Stimulated activated CD4-positive, alpha-beta T cell treated with anti-CD3 and anti-CD28 coated beads, TNF-alpha, amount 100 ng/mL, for 4 hours (primary cell): ENCODE data around the gene CDK17.
A peak's percentile ranks its signal among the peaks of the same experiment; 100 is the strongest.
"Not testable (repeated sequence)": the region's sequence is repeated elsewhere in the genome, so short reads cannot be mapped to it uniquely, and the experiment has no call there.

ENCODE experiments used
- DNase-seq, 3 experiments: peaks; one replicate each; pipeline ENCODE4 v3.0.0-alpha.2; 2020; ENCODE audit warnings: low read depth in 3 of 3

The CDK17 gene

DNA sequence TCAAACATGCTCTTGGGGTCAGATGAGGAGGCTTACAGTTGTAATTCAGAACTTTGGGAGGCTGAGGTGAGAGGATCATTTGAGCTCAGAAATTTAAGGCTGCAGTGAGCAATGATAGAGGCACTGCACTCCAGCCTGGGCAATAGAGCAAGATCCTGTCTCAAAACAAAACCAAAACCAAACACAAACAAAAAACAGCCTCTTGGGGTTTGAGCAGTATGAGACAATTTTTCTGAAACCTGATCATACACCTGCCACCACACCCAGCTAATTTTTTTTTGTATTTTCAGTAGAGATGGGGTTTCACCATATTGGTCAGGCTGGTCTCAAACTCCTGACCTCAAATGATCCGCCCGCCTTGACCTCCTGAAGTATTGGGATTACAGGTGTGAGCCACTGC lies 17.4 kb upstream of the CDK17 start:
- not testable (repeated sequence) for DNase-seq

DNA sequence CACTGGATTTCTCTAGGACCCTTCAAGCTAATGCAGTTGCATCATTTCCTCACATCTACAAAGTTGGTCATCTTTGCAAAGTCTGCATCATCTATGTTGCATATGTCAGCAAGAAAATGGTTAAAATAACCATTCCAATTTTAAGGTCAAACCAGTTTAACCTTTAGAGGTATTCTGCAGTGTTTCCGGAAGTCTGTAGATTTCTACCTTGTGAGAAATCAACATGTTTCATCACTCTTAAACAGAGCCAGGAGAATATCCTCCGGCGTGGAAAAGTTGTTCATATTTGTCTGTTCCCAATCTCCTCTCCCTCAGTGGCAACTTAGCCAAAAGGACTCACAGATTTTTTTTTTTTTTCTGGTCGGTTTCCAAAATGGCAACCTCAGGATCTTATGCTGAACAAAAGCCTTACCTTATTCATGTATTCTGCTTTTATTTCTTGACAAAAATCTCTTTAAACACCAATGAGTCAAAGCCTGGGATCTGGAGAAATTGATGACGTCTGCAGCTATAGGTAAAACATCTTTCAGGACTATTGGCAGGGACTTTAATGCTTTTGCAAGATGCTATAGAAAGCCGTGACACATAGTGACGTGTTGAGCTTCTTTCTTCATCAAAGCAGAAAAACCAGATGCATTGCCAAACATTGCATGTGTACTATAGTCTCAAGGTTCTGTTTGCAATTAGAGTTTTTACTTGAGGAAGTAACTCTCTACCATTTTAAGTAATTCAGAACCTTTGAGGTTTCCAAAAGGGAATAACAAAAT lies 16.0 kb upstream of the CDK17 start:
- DNase-seq, result no peak

DNA sequence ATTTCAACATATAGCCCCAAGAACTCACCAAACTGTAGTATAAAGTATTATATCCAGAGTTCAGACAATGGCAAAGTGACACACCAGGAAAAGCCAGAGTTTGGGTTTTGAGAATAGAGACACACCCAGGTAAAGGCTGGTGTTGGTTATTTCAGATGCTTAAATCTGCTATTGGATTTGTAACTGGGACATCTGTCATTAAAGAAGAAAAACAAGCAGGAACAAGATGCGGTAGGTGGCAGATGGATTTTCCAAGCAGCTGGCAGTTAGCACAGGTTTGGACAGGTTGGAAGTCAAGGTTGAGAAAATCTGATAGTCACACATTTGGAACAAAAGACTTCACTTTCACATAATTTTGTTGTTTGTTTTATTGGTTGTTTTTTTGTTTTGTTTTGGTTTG lies 14.4 kb upstream of the CDK17 start:
- DNase-seq, result no peak

DNA sequence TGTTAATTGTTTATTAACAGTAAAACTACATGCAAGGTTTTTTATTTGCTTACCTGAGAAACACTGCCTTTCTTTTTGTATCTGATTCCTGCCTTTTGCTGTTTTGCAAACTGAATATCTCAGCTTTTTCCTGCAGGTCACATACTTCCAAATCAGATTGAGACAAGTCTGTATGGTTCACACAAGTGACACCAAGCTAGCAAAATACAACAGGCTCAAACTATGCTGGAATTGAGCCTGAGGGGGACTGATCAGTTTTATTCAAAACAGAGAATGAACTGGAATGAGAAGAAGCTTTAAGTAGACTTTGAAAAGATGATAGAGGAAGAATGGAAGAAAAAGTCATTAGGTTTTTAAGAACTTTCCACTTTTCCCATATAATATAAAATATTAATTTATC lies 12.2 kb upstream of the CDK17 start:
- DNase-seq, result no peak

DNA sequence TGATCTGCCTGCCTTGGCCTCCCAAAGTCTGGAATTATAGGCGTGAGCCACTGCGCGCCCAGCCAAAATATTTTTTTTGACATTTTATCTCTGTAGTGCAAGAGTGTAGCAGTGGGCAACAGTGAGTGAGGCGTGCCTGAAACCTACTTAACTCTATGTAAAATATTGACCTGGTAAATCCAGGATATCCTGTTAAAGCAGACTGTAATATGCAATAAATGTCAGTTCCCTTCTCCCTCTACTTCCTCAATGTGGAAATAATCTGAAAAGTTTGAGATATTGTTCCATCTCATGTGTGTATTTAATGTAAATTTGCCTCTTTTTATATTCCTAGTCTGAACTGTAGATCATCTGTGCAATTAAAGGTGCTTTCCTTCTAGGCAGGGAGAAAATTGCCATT lies 9.5 kb upstream of the CDK17 start:
- DNase-seq, result no peak

DNA sequence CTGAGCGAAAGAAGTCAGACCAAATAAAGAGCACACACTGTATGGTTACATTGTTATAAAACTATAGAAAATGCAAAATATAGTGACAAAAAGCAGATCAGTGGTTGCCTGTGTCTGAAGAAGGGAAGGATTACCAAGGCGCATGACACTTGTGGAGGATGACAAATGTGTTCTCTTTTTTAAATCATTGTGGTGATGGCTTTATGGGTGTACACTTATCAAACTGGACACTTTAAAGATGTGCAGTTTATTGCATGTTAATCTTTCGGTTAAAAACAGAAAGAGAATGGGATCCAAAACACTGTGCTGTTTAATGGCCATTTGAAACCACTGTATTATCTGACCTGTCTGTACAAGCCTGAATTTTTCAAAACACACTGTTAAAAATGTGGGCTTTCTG lies 8.8 kb upstream of the CDK17 start:
- no peak for DNase-seq

DNA sequence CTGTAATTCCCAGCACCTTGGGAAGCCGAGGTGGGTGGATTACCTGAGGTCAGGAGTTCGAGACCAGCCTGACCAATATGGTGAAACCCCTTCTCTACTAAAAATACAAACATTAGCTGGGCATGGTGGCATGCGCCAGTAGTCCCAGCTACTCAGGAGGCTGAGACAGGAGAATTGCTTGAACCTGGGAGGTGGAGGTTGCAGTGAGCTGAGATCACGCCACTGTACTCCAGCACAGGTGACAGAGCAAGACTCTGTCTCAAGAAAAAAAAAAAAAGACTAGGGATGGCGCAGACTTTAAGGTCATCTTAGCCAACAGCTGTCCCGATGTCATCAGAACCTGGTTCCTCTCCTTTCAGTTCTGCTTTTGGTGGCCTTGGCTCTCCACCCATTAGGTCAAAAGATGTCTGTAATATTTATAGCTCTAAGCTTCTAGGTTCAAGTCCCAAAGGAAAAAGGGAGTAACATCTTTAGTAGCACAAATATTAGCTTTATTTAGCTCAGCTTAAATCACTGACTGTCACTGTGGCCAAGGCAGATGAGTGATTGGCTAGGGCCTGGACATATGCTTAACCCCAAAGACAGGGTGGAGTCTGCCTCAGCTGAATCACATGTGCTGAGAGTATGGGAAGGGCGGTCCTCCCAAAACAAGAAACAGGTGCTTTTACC lies 7.3 kb upstream of the CDK17 start:
- DNase-seq, result not testable (repeated sequence)

DNA sequence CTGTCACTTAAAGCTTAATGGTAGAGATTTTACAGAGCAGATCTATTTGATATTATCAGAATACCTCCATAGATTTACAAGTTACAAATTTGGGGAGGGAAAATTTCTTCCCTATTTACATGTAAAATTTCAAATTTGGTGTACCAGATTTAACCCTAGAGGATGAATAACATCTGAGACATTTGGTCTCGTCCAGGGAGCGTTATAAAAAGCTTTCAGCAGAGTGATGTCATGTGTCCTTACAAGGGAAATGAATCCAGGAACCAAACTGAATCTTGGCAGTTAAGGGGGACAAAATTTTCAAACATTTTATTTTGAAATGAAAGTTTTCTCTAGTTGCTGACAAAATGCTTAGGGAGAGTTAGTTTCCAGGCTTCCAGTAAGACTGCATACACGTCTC lies 4.5 kb upstream of the CDK17 start:
- DNase-seq, result no peak

DNA sequence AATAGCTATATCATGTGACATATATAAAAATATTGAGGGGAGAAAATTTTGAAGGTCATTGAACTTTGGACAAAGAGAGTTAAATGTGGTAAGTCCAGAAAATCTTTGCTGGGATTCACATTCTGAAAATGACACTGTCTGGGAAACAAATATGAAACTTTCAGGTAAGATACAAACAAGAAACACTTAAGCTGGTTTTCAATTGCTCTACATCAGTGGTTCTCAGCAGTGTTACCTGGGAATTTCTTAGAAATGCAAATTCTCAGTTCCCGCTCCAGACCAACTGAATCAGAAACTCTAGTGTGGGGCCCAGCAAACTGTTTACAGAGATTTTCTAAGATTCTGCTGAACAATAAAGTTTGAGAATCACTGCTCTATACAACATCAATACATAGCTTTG lies 3.6 kb upstream of the CDK17 start:
- no peak for DNase-seq

DNA sequence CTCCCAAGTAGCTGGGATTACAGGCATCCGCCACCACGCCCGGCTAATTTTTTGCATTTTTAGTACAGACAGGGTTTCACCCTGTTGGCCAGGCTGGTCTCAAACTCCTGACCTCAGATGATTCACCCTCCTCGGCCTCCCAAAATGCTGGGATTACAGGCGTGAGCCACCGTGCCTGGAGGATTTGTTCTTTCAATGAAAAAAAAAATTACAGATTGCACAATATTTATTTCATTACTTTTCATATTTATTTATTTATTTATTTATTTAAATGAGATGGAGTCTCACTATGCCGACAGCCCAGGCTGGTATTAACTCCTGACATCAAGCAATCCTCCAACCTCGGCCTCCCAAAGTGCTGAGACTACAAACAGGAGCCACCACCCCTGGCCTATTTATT lies 2.3 kb upstream of the CDK17 start:
- DNase-seq, result not testable (repeated sequence)

DNA sequence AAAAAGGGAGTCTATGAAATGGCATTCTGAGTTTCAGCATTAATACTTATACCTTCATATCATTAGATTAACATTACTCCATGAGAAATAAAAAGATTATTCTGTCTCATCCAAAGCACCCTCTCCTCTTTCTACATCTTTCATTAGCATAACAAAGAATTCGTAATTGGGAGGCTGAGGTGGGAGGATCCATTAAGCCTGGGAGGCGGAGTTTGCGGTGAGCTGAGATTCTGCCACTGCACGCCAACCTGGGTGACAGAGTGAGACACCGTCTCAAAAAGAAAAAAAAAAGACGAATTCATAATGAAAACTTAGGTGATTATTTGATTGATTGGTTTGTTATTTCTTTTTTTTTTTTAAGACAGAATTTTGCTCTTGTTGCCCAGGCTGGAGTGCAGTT lies 1.8 kb upstream of the CDK17 start:
- no peak for DNase-seq

DNA sequence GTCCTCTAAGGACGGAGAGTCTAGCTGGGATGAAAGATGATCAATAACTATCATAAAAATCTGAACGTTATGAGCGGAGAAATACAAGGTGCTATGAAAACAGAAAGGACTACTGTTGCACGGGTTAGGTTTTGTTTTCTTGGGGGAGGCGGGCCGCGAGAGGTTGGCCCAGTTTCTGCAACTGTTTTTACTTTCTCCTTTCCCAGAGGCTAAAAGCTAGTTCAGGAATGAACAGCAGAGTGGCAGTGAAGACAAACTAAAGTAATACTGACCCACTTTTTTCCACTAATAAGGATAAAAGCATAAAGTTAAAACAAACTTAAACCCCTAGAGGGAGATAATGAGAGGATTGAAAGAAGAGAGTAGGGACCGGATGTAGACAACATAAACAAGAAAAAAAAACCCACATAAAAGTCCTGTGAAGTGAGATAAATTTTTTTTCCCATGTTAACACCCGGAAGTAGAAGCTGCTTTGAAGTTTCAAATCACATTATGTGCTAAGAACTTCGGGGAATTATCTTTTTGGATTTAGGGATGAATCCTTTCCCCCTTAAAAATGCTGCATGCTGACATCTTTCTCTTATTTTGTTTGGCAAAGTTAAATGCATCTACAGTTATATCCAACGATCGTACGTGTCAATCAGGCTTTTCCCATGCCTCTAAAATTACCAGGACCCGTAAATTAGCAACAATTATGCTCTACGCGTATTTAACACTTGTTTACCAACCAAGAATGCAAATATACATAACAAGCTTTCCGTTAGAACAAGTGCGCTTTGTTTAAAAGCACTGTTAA lies 1.0 kb upstream of the CDK17 start:
- peak in 1 of 3 experiments; percentile 9 for DNase-seq

DNA sequence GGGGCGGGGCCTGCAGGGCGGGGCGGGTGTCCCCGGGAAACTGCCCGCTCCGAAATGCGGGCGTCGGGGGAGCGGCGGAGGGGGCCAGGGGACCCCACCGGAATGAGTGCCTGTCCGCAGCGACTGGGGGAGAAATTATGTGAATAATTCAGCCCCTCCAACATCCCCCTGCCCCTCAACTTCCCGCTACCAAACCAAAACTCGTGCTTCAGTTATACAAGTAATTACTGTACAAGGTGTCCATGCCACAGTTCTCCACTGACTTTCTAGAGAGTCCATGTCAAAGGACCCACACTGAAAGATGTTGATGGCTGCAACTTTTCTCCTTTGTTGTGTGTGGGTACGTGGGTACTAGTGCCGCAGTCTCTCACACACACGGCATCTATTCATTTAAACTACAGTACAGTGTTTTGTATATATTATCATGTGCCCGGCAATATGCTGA lies 414 bp upstream of the CDK17 start:
- no peak for DNase-seq

DNA sequence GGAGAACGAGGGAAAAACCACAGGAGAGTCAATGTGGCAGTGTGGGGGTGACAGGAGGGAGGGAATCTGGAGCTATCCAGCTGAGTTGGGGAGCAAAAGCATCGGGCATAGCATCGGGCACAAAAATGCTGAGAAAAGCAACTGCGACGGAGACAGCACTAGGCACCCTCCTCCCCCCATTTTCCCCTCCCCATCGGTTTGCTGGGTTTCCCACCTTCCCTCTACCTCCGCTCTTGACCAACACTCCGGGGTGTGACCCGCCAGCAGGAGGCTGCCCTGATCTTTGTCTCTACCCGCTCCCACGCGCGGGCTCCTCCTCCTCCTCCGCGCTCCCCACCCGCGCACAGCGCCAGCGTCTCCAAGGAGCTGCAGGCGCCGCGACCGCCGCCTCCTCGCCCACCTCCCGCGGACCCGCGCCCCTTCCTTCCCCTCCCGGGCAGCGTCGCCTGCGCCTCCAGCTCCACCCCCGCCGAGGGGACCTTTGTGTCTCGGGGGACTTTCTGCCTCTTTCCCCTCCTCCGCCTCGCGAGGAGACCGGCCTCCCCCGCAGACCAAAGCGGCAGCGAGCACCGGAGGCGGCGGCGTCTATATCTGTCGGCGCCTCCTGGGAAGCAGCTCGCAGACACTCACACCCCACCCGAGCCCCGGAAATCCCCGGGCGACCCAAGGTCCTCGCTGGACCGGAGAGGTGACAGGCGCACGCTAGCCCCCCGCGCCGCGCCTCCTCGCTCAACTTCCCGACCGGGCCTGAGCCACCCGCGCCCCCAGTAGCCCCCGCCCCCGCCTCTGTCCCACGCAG lies 920 bp downstream of the CDK17 start:
- DNase-seq, result peak; percentile 46 to 80 (median 75)

DNA sequence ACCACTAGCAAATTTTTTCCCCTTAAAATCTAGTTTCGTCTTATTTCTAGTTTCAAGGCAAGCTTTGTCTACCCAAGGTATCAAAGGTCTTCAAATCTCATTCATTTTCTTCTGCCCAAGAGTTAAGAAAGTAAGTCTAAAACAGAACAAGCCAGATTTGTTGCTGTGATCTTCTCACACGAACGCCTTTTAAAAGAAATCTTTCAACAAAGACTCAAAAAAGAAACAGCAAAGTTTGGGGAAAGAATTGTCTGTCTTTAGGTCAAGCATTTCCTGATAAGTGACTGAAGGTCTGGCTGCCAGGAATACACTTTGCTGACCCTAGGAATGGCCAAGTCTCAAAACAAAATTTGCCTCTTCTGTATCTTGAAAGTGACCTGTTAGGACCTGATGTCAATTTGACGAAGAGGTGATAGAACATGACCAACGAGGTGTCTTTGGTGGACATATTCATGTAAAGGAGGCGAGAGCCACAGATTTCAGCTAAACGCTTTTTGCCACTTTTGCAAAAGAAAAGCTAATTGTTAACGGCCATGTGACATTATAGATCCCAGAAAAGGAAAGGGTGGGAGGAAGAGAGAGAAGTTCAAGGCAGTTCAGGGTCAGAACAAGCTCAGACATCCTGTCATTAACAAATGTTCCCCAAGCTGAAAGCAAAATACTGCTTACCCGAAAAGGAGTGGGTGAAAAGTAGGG lies 1.7 kb downstream of the CDK17 start:
- DNase-seq, result no peak

DNA sequence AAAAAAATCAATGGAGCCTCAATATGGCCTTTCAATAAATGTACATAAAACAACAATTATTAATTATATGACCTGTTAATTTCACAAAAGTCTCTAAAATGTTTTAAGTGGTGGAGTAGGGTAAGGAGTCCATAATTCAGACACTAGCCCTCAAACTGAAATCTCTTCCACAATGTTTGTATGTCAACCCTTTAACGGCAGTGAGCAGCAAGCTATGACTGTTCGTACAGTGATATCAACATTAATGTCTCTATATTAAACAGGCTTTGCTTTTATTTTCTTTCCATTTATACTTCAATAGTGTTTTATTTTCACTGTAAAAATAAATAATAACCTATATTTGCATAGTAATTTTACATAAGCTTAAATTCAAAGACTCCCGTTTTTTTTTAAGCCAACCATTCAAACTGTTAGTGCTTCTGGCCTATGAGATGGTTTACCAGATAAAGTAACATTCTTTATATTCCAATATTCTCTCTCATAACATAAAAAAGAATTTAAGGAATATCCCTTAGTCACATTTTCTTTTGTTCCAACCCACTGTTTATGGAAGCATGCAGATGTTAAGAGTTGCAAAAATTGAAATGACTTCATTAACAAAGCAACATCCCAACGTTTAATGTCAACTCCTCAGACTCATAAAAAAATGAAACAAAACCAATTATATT lies 2.3 kb downstream of the CDK17 start:
- DNase-seq, result no peak

DNA sequence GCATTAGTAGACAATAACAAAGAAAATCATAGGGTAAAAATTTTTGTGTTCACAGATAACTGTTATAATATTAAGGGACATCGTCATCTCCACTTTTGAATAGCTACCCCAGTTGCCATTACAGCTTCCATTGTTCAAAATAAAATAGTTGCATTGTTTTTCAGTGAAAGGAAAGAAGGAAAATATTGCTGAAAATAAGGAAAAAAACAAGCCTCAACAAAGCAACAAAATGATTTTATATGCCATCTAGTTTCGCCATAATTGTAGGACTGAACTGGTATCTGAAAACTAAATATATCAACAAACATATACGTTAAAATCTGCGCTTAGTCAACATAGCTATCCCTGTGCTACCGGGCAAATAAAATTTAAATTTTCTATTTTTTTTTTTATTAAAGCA lies 3.3 kb downstream of the CDK17 start:
- no peak for DNase-seq

DNA sequence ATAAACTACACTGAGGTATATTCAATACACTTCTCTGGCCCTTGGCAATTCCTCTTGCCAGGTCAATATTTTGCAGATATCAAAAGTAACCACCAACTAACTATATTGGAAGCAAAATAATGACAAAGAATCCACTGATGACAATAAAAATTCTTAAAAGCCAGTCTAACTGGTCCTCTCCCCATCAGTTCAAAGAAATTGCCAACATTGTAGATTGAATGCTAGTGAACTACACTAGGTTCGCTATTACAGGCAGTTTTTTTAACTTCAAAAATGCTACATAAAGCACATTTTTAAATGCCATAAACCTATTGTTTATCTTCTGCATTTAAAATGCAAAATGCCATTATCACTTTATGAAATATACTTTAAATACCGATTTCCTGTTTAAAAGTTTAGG lies 4.0 kb downstream of the CDK17 start:
- no peak for DNase-seq

DNA sequence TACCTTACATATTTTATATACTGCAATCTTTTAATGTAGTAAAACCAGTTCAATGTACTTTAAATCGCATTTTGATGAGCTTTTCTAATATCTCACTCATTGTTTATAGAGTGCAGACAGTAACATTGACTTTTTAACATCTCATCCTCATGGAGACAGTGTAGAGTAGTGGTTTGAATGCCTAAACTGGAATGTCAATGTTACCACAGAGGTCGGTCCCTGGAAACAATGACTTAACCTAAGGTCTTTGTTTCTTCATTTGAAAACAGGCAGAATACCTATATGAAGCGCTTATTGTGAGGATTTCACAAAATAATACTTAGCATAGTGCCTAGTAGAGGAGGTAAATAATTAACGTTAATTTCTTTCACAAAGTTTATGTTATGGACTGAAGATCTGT lies 5.0 kb downstream of the CDK17 start:
- no peak for DNase-seq

DNA sequence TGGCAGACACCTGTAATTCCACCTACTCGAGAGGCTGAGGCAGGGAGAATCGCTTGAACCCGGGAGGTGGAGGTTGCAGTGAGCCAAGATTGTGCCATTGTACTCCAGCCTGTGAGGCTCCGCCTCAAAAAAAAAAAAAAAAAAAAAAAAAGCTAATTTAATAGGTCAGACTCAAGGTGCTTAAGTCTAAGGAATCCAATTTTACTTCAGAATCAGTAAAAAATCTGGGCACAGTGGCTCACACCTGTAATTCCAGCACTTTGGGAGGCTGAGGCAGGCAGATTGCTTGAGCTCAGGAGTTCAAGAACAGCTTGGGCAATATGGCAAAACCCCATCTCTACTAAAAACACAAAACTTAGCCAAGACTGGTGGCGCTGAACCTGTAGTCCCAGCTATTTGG lies 7.0 kb downstream of the CDK17 start:
- not testable (repeated sequence) for DNase-seq

DNA sequence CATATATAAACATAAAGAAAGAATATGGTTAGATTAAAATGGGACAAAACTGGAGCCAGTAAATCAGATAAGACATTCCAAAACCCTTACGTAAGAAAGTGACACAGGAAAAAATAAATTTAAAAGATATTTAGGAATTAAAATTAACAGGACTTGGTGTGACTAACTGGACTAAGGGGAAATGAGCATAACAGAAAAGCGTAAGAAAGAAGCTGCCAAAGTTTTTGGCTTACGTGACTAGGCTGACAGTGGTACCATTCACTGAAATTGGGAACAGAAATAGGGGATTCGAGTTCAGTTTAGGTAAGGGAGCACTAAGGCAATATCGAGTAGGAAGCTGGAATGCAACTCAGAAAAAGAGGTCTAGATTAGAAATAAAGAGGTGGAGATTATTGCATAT lies 7.8 kb downstream of the CDK17 start:
- no peak for DNase-seq
